Suppressor macrophage treated with lipopolysaccharide for 4 hours (primary cell): ENCODE results near the gene APIP.
A peak's percentile ranks its signal among the peaks of the same experiment; 100 is the strongest.

Experiments
- DNase-seq: peaks from one replicate; pipeline ENCODE4 v3.0.0-alpha.2; 2020

APIP gene

GRCh38 chr11:34877375-34877975 lies 38.7 kb downstream of the APIP start:
- no peak for DNase-seq

GRCh38 chr11:34874202-34874601 lies 42.0 kb downstream of the APIP start:
- no peak for DNase-seq

GRCh38 chr11:34870548-34871196 lies 45.5 kb downstream of the APIP start:
- no peak for DNase-seq

- DNase-seq = no peak
Measured at GRCh38 chr11:34869425-34869824, 46.8 kb downstream of the APIP start.

GRCh38 chr11:34866375-34866774 lies 49.8 kb downstream of the APIP start:
- DNase-seq = peak; percentile 61

- DNase-seq = peak; percentile 19
Measured at GRCh38 chr11:34865261-34865660, 50.9 kb downstream of the APIP start.

- DNase-seq = peak; percentile 36
Measured at GRCh38 chr11:34864424-34864823, 51.8 kb downstream of the APIP start.

GRCh38 chr11:34863048-34863447 lies 53.1 kb downstream of the APIP start:
- DNase-seq = no peak

GRCh38 chr11:34860518-34860917 lies 55.7 kb downstream of the APIP start:
- DNase-seq = no peak

GRCh38 chr11:34860034-34860433 lies 56.1 kb downstream of the APIP start:
- no peak for DNase-seq

GRCh38 chr11:34859496-34859895 lies 56.7 kb downstream of the APIP start:
- no peak for DNase-seq

GRCh38 chr11:34857463-34857862 lies 58.7 kb downstream of the APIP start:
- no peak for DNase-seq

GRCh38 chr11:34856251-34856650 lies 59.9 kb downstream of the APIP start:
- no peak for DNase-seq

- no peak for DNase-seq
Measured at GRCh38 chr11:34855754-34856095, 60.5 kb downstream of the APIP start.

GRCh38 chr11:34855021-34855753 lies 61.0 kb downstream of the APIP start:
- DNase-seq = no peak

GRCh38 chr11:34851916-34852315 lies 64.3 kb downstream of the APIP start:
- no peak for DNase-seq

GRCh38 chr11:34850334-34850733 lies 65.8 kb downstream of the APIP start:
- no peak for DNase-seq

GRCh38 chr11:34846467-34846866 lies 69.7 kb downstream of the APIP start:
- no peak for DNase-seq

GRCh38 chr11:34844463-34845112 lies 71.6 kb downstream of the APIP start:
- no peak for DNase-seq

GRCh38 chr11:34843271-34843670 lies 72.9 kb downstream of the APIP start:
- DNase-seq = no peak

GRCh38 chr11:34840736-34841386 lies 75.3 kb downstream of the APIP start:
- DNase-seq = peak; percentile 78

GRCh38 chr11:34839969-34840368 lies 76.2 kb downstream of the APIP start:
- no peak for DNase-seq
